Esophagus muscularis mucosa (tissue), 4 donors: Measurements from ENCODE around the gene CDC5L. TPM values are rescaled to one million over a fixed set of nuclear protein-coding genes. Genes with fewer than 3 reads are reported as not detected.

Experiments used
- DNase-seq: peaks from one replicate; pipeline ENCODE4 v3.0.0-alpha.2; 2017; ENCODE audit errors: extremely low spot score
- H3K27ac ChIP-seq, 4 donors: fragments of 200-600 bp; sonication (generic); replicated peaks in 1 of 4; 1 replicate in 3 of 4; 2 replicates in 1 of 4; pipeline ENCODE4 v1.5.1; 2016 to 2019; ENCODE audit warnings: mild to moderate bottlenecking in 1 of 4
- H3K27me3 ChIP-seq, 4 donors: fragments of 200-600 bp; sonication (generic); one replicate each; pipeline versions ENCODE4 v1.5.1 to v1.6.0; 2016 to 2019
- H3K36me3 ChIP-seq, 4 donors: fragments of 200-600 bp; sonication (generic); one replicate each; pipeline ENCODE4 v1.5.1; 2016 to 2019
- H3K4me1 ChIP-seq, 4 donors: fragments of 200-600 bp; sonication (generic); one replicate each; pipeline ENCODE4 v1.5.1; 2016 to 2019
- H3K4me3 ChIP-seq, 4 donors: fragments of 200-600 bp; sonication (generic); 1 replicate in 2 of 4; 2 replicates in 2 of 4; pipeline ENCODE4 v1.5.1; 2016 to 2019; ENCODE audit warnings: mild to moderate bottlenecking in 4 of 4, moderate library complexity in 1 of 4
- H3K9me3 ChIP-seq, 4 donors: fragments of 200-600 bp; sonication (generic); 1 replicate in 3 of 4; 2 replicates in 1 of 4; pipeline ENCODE4 v1.5.1; 2016 to 2019
- EP300 ChIP-seq: sonication (generic); formaldehyde crosslinking; IDR thresholded peaks from one replicate; pipeline ENCODE4 v1.6.1; 2017; ENCODE audit warnings: antibody characterized with exemption
- POLR2A ChIP-seq: fragments of 450-650 bp; IDR thresholded peaks from one replicate; pipeline ENCODE4 v1.6.1; 2017; ENCODE audit warnings: antibody characterized with exemption, moderate library complexity, mild to moderate bottlenecking, low read depth
- POLR2AphosphoS5 ChIP-seq, 2 donors: sonication (generic); formaldehyde crosslinking; IDR thresholded peaks; one replicate each; pipeline ENCODE4 v1.6.1; 2017; ENCODE audit warnings: antibody characterized with exemption in 2 of 2
- WGBS: methylation state at CpG from one replicate; pipeline ENCODE4 v1.1.5; 2018; 5-methylcytosine and 5-hydroxymethylcytosine counted together
- intact Hi-C: fragments of 100-400 bp; cut with DNase I; formaldehyde crosslinking; loops from one replicate; pipeline ENCODE4 v1.15.1; 2023
- total RNA-seq, 4 donors: library from RNA; depleted of rRNA; stranded (reverse); fragments of >200 nt; gene quantifications; one replicate each; pipeline versions ENCODE4 v1.1.0 to v1.2.1, GENCODE V29; 2016
- TF ChIP-seq, protein P1 (sequence below), 3 experiments: fragments of 200-600 bp in 2 of 3; fragments of 450-650 bp in 1 of 3; sonication (generic) in 2 of 3; IDR thresholded peaks; one replicate each; pipeline ENCODE4 v1.5.1; 2017 to 2019; ENCODE audit warnings: antibody characterized with exemption in 3 of 3, mild to moderate bottlenecking in 2 of 3, moderate library complexity in 1 of 3

The CDC5L gene
- total RNA-seq, 4 donors from 2014 or later: 18.4 to 25.4 (median 21.9) TPM

DNA sequence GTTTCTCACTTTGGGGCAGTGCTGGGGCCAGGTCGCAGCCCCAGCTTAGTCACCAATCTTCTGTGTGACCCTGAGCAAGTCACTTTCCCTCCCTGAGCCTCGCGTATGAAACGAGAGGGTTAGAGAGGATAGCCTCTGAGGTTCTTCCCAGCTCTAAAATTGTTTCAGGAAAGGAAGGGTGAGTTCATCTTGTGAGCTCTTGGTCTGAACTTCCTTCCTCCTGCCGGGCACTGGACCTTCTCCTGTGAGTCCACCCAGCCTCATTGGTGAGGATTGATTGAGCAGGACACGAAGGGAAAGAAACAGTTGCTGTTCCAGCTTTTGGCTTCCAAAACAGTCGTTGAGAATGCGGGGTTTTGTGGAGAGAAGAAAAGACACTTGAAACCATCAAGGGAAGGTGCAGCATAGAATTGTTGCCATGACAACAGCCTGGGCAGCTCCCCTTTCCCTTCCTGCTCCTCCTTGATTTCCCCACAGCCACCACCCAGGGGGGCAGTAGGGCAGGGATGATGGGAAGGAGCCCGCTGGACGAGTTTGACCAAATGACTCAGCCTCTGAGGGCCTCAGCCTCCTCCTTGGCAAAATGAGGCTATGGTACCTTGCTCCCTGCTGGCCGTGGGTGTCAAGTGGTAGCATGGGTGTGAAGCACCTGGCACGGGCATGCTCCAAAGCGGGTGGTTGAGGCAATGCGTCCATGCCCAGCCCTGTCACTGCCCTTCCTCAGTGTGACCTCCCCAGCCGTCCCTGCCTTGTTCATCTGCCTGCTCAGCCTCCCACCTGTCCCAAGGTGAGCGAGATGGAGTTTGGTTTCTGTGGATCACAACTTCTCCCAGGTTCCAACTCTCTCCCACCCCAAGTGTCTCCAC, 107.8 kb downstream of the CDC5L start:
- H3K27ac ChIP-seq: no peak overlapping the region
- TF ChIP-seq POLR2A: no peak
- TF ChIP-seq POLR2AphosphoS5 (IDR thresholded peaks at IDR 0.05): no peak
- no peak for TF ChIP-seq EP300
- WGBS: 72% methylated on average over 16 of the region's 16 CpGs
- H3K4me1 ChIP-seq: peaks cover 7 to 10% (median 9%) of the 10 kb centered on the region in 4 donors
- H3K27me3 ChIP-seq: peaks cover 0 to 43% (median 2%) of the 10 kb centered on the region in 4 donors
- DNase-seq: no peak
- no peaks in the 10 kb centered on the region for H3K9me3 ChIP-seq
- no peak overlapping the region for H3K4me3 ChIP-seq
- intact Hi-C loops: no loop called here
- H3K36me3 ChIP-seq: no peaks in the 10 kb centered on the region

GRCh38 chr6:44496665-44497369, 109.3 kb downstream of the CDC5L start:
- intact Hi-C loops: no loop called here
- TF ChIP-seq POLR2A (no peak), EP300 (no peak), POLR2AphosphoS5 (IDR thresholded peaks at IDR 0.05) (no peak)
- TF ChIP-seq, protein P1, sequence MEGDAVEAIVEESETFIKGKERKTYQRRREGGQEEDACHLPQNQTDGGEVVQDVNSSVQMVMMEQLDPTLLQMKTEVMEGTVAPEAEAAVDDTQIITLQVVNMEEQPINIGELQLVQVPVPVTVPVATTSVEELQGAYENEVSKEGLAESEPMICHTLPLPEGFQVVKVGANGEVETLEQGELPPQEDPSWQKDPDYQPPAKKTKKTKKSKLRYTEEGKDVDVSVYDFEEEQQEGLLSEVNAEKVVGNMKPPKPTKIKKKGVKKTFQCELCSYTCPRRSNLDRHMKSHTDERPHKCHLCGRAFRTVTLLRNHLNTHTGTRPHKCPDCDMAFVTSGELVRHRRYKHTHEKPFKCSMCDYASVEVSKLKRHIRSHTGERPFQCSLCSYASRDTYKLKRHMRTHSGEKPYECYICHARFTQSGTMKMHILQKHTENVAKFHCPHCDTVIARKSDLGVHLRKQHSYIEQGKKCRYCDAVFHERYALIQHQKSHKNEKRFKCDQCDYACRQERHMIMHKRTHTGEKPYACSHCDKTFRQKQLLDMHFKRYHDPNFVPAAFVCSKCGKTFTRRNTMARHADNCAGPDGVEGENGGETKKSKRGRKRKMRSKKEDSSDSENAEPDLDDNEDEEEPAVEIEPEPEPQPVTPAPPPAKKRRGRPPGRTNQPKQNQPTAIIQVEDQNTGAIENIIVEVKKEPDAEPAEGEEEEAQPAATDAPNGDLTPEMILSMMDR (IDR thresholded peaks at IDR 0.05): no peak
- 82% methylated on average over 9 of the region's 9 CpGs for WGBS
- Histone ChIP-seq H3K27me3 (peaks cover 0 to 43% (median 0%) of the 10 kb centered on the region in 4 donors), H3K9me3 (peaks cover 0 to 3% (median 0%) of the 10 kb centered on the region in 4 donors), H3K27ac (no peak overlapping the region), H3K36me3 (no peaks in the 10 kb centered on the region), H3K4me3 (no peak overlapping the region), H3K4me1 (no peaks in the 10 kb centered on the region)
- no peak for DNase-seq

DNA sequence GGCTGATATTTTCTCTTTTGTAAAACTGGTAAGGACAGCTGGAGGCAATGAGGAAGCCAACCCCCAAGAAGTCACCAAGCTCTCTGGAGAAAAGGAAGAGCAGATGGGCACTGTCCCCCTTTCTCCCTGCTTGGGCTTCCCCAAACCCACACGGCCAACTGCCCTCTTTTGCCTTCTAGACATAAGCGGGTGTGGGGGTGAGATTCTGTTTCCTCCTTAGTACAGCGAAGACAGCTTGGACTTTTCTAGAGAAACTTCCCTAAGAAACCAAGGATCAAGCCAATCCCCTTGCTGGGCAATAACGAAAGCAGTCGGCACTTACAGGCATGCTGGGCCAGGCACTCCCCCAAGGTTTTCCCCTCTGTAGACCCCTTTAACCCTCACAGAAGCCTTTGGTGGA, 110.3 kb downstream of the CDC5L start:
- H3K36me3 ChIP-seq: no peaks in the 10 kb centered on the region
- no peak overlapping the region for H3K27ac ChIP-seq
- intact Hi-C loops: no loop called here
- H3K4me1 ChIP-seq: no peaks in the 10 kb centered on the region
- peaks cover 0 to 43% (median 0%) of the 10 kb centered on the region in 4 donors for H3K27me3 ChIP-seq
- H3K4me3 ChIP-seq: no peak overlapping the region
- H3K9me3 ChIP-seq: peaks cover 0 to 3% (median 0%) of the 10 kb centered on the region in 4 donors
- 88% methylated on average over 5 of the region's 5 CpGs for WGBS
- TF ChIP-seq POLR2A (no peak), POLR2AphosphoS5 (IDR thresholded peaks at IDR 0.05) (no peak), EP300 (no peak)
- TF ChIP-seq, protein P1 (IDR thresholded peaks at IDR 0.05): no peak
- DNase-seq: no peak

DNA sequence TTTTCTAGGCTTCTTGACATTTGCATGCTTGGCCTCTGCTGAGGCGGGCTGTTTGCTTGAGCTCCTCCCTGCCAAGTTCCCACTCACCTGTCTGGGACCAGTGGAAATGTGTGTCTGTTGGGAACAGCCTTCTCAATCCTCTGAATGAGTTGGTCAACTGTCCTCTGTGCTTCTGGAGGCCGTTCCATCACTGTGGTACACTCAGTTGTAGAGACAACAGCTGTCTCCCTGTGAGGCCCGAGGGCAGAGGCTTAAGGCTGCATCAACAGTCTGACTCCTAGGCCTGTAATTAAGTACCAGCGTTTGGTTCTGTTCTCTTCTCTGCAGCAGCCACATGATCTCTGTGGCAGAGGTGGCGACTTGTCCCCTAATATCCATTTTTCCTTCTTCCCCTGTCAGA, 110.9 kb downstream of the CDC5L start:
- DNase-seq: no peak
- Histone ChIP-seq H3K27ac (no peak overlapping the region), H3K9me3 (peaks cover 0 to 3% (median 0%) of the 10 kb centered on the region in 4 donors), H3K36me3 (no peaks in the 10 kb centered on the region), H3K4me3 (no peak overlapping the region), H3K4me1 (no peaks in the 10 kb centered on the region), H3K27me3 (peaks cover 0 to 43% (median 0%) of the 10 kb centered on the region in 4 donors)
- 92% methylated on average over 5 of the region's 5 CpGs for WGBS
- TF ChIP-seq POLR2A (no peak), POLR2AphosphoS5 (IDR thresholded peaks at IDR 0.05) (no peak), EP300 (no peak)
- TF ChIP-seq, protein P1 (IDR thresholded peaks at IDR 0.05): no peak
- intact Hi-C loops: no loop called here

DNA sequence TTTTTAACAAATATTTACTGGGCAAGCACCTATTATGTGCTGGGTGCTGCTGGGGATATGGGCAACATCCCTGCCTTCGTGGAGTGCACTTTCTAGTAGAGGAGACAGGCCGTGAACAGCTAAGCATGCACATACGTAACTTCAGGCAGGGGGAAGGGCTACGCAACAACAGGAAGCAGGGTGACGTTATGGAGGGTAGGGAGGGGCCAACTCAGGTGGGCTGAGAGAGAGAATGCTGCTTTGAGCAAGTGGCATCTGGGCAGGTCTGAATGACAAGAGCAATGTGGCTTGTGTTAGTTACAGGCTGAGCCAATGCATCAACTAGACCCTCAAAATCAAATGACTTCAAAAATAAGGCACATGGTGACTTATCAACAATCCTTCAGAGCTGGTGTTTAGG, 112.1 kb downstream of the CDC5L start:
- WGBS: 81% methylated on average over 5 of the region's 5 CpGs

More for the DNA sequence above, 112.1 kb downstream of the CDC5L start:
- TF ChIP-seq, protein P1 (IDR thresholded peaks at IDR 0.05): no peak
- TF ChIP-seq POLR2A: no peak
- TF ChIP-seq EP300: no peak
- no peak for TF ChIP-seq POLR2AphosphoS5 (IDR thresholded peaks at IDR 0.05)
- DNase-seq: no peak
- no peak overlapping the region for H3K27ac ChIP-seq
- H3K4me1 ChIP-seq: peaks cover 0 to 8% (median 6%) of the 10 kb centered on the region in 4 donors
- intact Hi-C loops: no loop called here
- peaks cover 0 to 3% (median 0%) of the 10 kb centered on the region in 4 donors for H3K9me3 ChIP-seq
- H3K27me3 ChIP-seq: peaks cover 0 to 43% (median 0%) of the 10 kb centered on the region in 4 donors
- no peak overlapping the region for H3K4me3 ChIP-seq
- H3K36me3 ChIP-seq: no peaks in the 10 kb centered on the region
